ENCODE data around the gene ETV7. TPM values are rescaled to one million over a fixed set of nuclear protein-coding genes. Genes with fewer than 3 reads are reported as not detected.

ETV7 gene
- total RNA-seq, 1 donor from 2014 or later, result not detected

DNA sequence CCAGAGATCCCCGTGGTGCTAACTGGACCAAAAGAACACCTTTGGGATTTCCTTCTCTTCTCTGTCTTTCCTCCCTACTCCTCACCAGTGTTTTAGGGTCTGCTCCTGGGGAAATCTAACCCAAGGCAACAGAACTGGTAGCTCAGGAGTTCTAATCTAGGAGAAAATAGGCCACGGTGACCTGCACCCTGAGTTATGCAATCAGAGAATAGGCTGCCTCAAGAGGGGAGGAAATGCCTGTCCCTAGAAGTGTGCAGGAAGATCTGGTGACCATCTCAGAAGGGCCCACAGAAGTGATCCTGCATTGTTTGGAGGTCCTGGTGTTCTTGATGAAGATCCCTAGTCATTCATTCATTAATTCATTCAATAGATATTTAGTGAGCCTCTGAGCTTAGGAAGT, 3.4 kb downstream of the ETV7 start:
- peaks cover 18% of the 10 kb centered on the region for H3K27me3 Mint-ChIP-seq (ENCODE audit: unreplicated experiment)
- DNase-seq, result no peak
- H3K4me1 Mint-ChIP-seq (ENCODE audit: low read depth, unreplicated experiment), result peaks cover 6% of the 10 kb centered on the region
- no peak overlapping the region for H3K4me3 Mint-ChIP-seq (ENCODE audit: unreplicated experiment)
- TF ChIP-seq CTCF (IDR thresholded peaks at IDR 0.05; ENCODE audit: partially characterized antibody, unreplicated experiment), result no peak
- peaks cover 8% of the 10 kb centered on the region for H3K9me3 Mint-ChIP-seq (ENCODE audit: unreplicated experiment)
- H3K27ac Mint-ChIP-seq (ENCODE audit: unreplicated experiment), result no peak overlapping the region
- no peaks in the 10 kb centered on the region for H3K36me3 Mint-ChIP-seq (ENCODE audit: unreplicated experiment)

DNA sequence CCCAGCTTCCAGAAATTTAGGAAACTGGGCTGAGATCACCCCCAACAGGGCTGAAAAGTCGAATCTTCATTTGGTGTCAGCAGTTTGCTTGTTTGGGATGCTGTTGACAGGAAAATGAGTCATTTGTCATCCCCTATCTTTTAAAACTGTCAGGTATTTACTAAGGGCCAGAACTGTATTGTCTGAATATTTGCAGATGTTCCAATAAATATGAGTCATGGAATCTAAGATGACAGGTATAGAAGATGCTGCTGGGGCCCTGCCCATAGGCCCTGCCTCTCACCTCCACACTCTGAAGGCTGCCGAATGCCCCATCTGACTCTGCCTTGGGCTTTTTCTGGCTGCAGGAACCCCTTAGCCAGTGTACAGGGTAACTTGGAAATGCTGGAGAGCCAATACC, 3.9 kb downstream of the ETV7 start:
- TF ChIP-seq CTCF (IDR thresholded peaks at IDR 0.05; ENCODE audit: partially characterized antibody, unreplicated experiment), result no peak

GRCh38 chr6:36382976-36383375, 4.5 kb downstream of the ETV7 start:
- peaks cover 9% of the 10 kb centered on the region for H3K4me1 Mint-ChIP-seq (ENCODE audit: low read depth, unreplicated experiment)
- H3K27ac Mint-ChIP-seq (ENCODE audit: unreplicated experiment), result no peak overlapping the region
- H3K27me3 Mint-ChIP-seq (ENCODE audit: unreplicated experiment), result peaks cover 12% of the 10 kb centered on the region
- DNase-seq, result no peak
- H3K36me3 Mint-ChIP-seq (ENCODE audit: unreplicated experiment), result no peaks in the 10 kb centered on the region
- H3K4me3 Mint-ChIP-seq (ENCODE audit: unreplicated experiment), result no peak overlapping the region
- TF ChIP-seq CTCF (IDR thresholded peaks at IDR 0.05; ENCODE audit: partially characterized antibody, unreplicated experiment), result no peak
- peaks cover 8% of the 10 kb centered on the region for H3K9me3 Mint-ChIP-seq (ENCODE audit: unreplicated experiment)

More for the DNA sequence above, 3.9 kb downstream of the ETV7 start:
- Mint-ChIP-seq H3K27me3 (ENCODE audit: unreplicated experiment) (peaks cover 18% of the 10 kb centered on the region), H3K27ac (ENCODE audit: unreplicated experiment) (no peak overlapping the region), H3K36me3 (ENCODE audit: unreplicated experiment) (no peaks in the 10 kb centered on the region), H3K4me3 (ENCODE audit: unreplicated experiment) (no peak overlapping the region), H3K4me1 (ENCODE audit: low read depth, unreplicated experiment) (peaks cover 8% of the 10 kb centered on the region), H3K9me3 (ENCODE audit: unreplicated experiment) (peaks cover 8% of the 10 kb centered on the region)
- no peak for DNase-seq

DNA sequence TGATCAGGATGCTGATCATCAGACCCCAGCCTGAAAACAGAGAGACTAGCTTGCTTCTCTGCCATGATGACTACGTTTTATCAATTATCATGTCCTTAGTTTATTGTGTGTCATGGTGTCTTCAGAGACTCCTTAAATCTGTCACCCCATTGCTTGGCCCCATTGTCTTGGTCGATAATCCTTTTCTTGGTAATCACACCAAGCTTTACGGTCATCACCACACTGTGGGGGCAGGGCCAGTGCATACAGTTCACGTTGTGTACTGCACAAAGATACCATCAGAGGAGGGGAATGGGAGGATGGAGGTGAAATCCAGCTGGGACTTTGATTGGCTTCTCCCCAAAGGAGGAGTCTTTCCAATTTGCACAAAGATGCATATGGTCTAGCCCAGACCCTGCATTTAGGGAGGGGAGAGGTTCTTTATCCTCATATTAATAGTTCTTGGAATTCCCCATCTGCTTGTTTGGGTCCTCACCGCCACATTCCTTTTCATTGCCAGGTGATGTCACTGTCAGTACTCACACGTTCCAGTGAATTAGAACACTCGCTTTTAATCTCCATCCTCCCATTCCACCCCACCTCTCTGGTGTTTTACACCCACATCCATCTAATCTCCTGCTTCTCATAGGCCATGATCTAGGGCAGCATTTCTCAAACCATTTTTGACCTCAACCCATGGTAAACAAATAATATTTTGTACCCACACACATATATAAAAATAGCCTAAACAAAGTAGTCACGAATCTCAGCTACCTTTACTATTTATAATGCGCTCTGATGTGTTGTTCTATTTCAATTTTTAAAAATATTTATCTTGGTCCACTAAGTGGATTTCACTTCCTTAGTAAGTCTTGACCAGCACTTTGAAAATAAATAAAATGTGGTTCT, 5.7 kb downstream of the ETV7 start:
- no peak for TF ChIP-seq CTCF (IDR thresholded peaks at IDR 0.05; ENCODE audit: partially characterized antibody, unreplicated experiment)
- Mint-ChIP-seq H3K4me1 (ENCODE audit: low read depth, unreplicated experiment) (peaks cover 4% of the 10 kb centered on the region), H3K36me3 (ENCODE audit: unreplicated experiment) (no peaks in the 10 kb centered on the region), H3K9me3 (ENCODE audit: unreplicated experiment) (peaks cover 6% of the 10 kb centered on the region), H3K4me3 (ENCODE audit: unreplicated experiment) (no peak overlapping the region), H3K27ac (ENCODE audit: unreplicated experiment) (no peak overlapping the region), H3K27me3 (ENCODE audit: unreplicated experiment) (peaks cover 5% of the 10 kb centered on the region)
- no peak for DNase-seq

DNA sequence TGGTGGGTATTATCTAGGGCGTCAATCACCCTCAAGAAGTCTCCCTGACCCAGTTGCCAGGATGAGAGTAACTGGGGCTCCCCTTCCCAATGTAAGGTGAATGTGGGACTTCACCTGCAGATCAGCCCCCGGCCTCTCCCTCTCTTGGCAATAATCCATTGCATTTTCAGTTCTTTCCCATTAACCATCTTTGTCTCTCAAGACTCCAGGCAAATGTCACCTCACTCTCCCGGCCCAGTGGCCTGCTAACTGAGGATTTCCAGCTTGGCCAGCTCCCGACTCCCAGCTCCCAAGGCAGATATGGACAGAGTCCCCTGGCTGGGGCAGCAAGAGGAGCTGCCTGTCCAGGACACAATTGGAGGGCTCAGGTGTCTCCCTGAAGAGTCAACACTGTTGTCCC, 7.3 kb downstream of the ETV7 start:
- peaks cover 4% of the 10 kb centered on the region for H3K4me1 Mint-ChIP-seq (ENCODE audit: low read depth, unreplicated experiment)
- H3K27ac Mint-ChIP-seq (ENCODE audit: unreplicated experiment), result no peak overlapping the region
- H3K36me3 Mint-ChIP-seq (ENCODE audit: unreplicated experiment), result no peaks in the 10 kb centered on the region
- peaks cover 1% of the 10 kb centered on the region for H3K27me3 Mint-ChIP-seq (ENCODE audit: unreplicated experiment)
- no peak for DNase-seq
- no peak for TF ChIP-seq CTCF (IDR thresholded peaks at IDR 0.05; ENCODE audit: partially characterized antibody, unreplicated experiment)
- H3K4me3 Mint-ChIP-seq (ENCODE audit: unreplicated experiment), result no peak overlapping the region
- H3K9me3 Mint-ChIP-seq (ENCODE audit: unreplicated experiment), result peaks cover 6% of the 10 kb centered on the region

Data from glutamatergic neuron (in vitro differentiated cells).